Dendritic cell treated with granulocyte-macrophage colony-stimulating factor and Interleukin-4, amounts not matched to agents 40 ng/mL and 50 ng/mL, for 4 days (primary cell): ENCODE results near the gene RACK1.
"Not testable (repeated sequence)": the region's sequence is repeated elsewhere in the genome, so short reads cannot be mapped to it uniquely, and the experiment has no call there.

ENCODE experiments used
- H3K27ac Mint-ChIP-seq: one replicate; pipeline ENCODE4 v1.8.0; 2022; ENCODE audit warnings: mild to moderate bottlenecking, mixed read lengths
- H3K27me3 Mint-ChIP-seq: one replicate; pipeline ENCODE4 v1.8.0; 2022; ENCODE audit warnings: mild to moderate bottlenecking, mixed read lengths
- H3K36me3 Mint-ChIP-seq: one replicate; pipeline ENCODE4 v1.8.0; 2022; ENCODE audit warnings: low read depth, mixed read lengths
- H3K4me1 Mint-ChIP-seq: one replicate; pipeline ENCODE4 v1.8.0; 2022; ENCODE audit warnings: low read depth, mixed read lengths
- H3K4me3 Mint-ChIP-seq: one replicate; pipeline ENCODE4 v1.8.0; 2022; ENCODE audit warnings: mild to moderate bottlenecking, moderate library complexity, mixed read lengths
- H3K9me3 Mint-ChIP-seq: one replicate; pipeline ENCODE4 v1.8.0; 2022; ENCODE audit warnings: mixed read lengths
- intact Hi-C: fragments of 100-400 bp; cut with micrococcal nuclease; formaldehyde crosslinking; loops from one replicate; pipeline ENCODE4 v1.15.0; 2022

RACK1 gene

GRCh38 chr5:181219262-181220177 is 24.2 kb downstream of the RACK1 start:
- H3K4me3 Mint-ChIP-seq = peak overlapping the region; percentile 20
- intact Hi-C loops = loop anchor here (5.0 kb wide), 1 partner anchor 43 kb away; the partner anchor contains the start of gene TRIM52
- H3K27me3 Mint-ChIP-seq = peaks cover 21% of the 10 kb centered on the region
- H3K36me3 Mint-ChIP-seq = peaks cover 9% of the 10 kb centered on the region
- peaks cover 61% of the 10 kb centered on the region for H3K4me1 Mint-ChIP-seq
- peak overlapping the region; percentile 41 for H3K27ac Mint-ChIP-seq
- H3K9me3 Mint-ChIP-seq = no peaks in the 10 kb centered on the region

- intact Hi-C loops = no loop called here
- Mint-ChIP-seq H3K9me3 (no peaks in the 10 kb centered on the region), H3K27ac (peak overlapping the region; percentile 63), H3K4me3 (peak overlapping the region; percentile 69), H3K27me3 (peaks cover 21% of the 10 kb centered on the region), H3K4me1 (peaks cover 53% of the 10 kb centered on the region), H3K36me3 (peaks cover 7% of the 10 kb centered on the region)
Observed at GRCh38 chr5:181218795-181219124, 24.9 kb downstream of the RACK1 start.

GRCh38 chr5:181217803-181218062 is 26.0 kb downstream of the RACK1 start:
- intact Hi-C loops = no loop called here
- Mint-ChIP-seq H3K9me3 (no peaks in the 10 kb centered on the region), H3K36me3 (no peaks in the 10 kb centered on the region), H3K4me3 (peak overlapping the region; percentile 71), H3K4me1 (peaks cover 49% of the 10 kb centered on the region), H3K27ac (peak overlapping the region; percentile 47), H3K27me3 (peaks cover 26% of the 10 kb centered on the region)

DNA sequence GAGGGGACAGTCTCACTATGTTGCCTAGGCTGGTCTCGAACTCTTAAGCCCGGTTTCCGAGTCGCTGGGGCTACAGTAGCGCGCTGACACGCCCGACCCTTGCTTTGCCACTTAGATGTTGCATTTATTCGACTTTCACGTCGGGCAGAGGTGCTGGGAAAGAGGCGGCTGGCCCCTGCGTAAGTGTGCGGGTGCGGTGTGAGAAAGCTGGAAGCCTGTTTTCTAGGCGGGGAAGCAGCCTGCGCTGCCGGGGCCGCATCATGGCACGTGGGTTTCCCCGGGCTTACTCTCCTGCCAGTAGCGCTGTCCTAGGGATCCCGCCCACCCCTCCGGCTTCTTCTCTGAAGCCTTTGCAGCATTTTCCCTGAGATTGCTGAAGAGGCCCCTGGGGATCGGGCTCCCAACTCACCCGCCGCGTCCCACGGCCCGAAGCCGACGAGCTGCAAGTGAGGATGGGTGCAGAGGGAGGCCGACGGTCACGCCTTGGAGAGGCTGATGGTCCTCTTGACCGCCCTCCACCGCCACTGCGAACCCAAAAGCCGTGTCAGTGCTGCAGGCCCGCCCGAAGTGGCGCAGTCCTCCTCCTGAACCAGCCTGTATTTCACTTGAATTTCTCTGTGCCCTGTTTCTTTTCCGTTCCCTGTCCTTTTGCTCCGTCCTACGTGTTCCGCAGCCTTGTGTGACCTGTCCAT is 26.4 kb downstream of the RACK1 start:
- no peaks in the 10 kb centered on the region for H3K9me3 Mint-ChIP-seq
- H3K4me1 Mint-ChIP-seq = peaks cover 48% of the 10 kb centered on the region
- peak overlapping the region; percentile 47 for H3K27ac Mint-ChIP-seq
- peaks cover 26% of the 10 kb centered on the region for H3K27me3 Mint-ChIP-seq
- intact Hi-C loops = no loop called here
- H3K36me3 Mint-ChIP-seq = no peaks in the 10 kb centered on the region
- H3K4me3 Mint-ChIP-seq = peak overlapping the region; percentile 71

GRCh38 chr5:181215997-181216989 is 27.4 kb downstream of the RACK1 start:
- intact Hi-C loops = no loop called here
- H3K4me1 Mint-ChIP-seq = peaks cover 38% of the 10 kb centered on the region

DNA sequence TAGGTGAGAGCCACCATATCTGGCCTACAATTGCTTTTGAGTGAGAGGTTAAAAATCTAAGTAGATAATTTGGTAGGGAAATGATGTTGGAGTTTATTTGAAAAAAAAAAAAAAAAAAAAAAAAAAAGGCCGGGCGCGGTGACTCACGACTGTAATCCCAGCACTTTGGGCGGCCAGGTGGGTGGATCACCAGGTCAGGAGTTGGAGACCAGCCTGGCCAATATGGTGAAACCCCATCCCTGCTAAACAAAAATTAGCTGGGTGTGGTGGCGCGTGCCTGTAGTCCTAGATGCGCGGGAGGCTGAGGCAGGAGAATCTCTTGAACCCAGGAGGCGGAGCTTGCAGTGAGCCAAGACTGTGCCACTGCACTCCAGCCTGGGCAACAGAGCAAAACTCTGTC is 29.5 kb downstream of the RACK1 start:
- H3K27ac Mint-ChIP-seq, H3K4me3 Mint-ChIP-seq, H3K36me3 Mint-ChIP-seq, H3K9me3 Mint-ChIP-seq, intact Hi-C loops: not testable (repeated sequence)
- H3K27me3 Mint-ChIP-seq = peaks cover 23% of the 10 kb centered on the region
- peaks cover 25% of the 10 kb centered on the region for H3K4me1 Mint-ChIP-seq

More at GRCh38 chr5:181215997-181216989, 27.4 kb downstream of the RACK1 start:
- Mint-ChIP-seq H3K9me3 (no peaks in the 10 kb centered on the region), H3K4me3 (peak overlapping the region; percentile 61), H3K36me3 (no peaks in the 10 kb centered on the region), H3K27ac (peak overlapping the region; percentile 39), H3K27me3 (peaks cover 26% of the 10 kb centered on the region)

DNA sequence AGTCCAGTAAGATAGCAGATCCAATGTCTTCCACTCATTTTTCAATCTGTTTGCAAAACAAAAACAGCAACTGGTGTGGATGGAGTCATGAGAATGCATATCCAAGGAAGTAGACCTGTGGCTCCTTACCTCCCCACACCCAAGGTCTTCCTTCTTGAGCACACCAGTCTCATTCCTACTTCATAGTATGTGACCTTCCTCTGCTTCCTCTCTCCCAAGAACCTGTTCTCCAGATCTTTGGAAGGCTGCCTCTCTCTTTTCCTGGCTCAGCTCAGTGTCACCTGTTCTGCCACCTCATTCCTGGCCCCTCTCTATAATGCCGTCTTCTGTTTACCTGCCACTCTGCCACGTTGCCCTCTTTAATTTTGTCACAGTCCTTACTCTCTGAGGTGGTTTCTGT is 30.8 kb downstream of the RACK1 start:
- intact Hi-C loops = no loop called here
- Mint-ChIP-seq H3K27ac (no peak overlapping the region), H3K4me3 (no peak overlapping the region), H3K36me3 (no peaks in the 10 kb centered on the region), H3K27me3 (peaks cover 23% of the 10 kb centered on the region), H3K4me1 (peaks cover 21% of the 10 kb centered on the region), H3K9me3 (no peaks in the 10 kb centered on the region)

GRCh38 chr5:181212080-181212479 is 31.6 kb downstream of the RACK1 start:
- intact Hi-C loops = no loop called here
- H3K36me3 Mint-ChIP-seq = no peaks in the 10 kb centered on the region

DNA sequence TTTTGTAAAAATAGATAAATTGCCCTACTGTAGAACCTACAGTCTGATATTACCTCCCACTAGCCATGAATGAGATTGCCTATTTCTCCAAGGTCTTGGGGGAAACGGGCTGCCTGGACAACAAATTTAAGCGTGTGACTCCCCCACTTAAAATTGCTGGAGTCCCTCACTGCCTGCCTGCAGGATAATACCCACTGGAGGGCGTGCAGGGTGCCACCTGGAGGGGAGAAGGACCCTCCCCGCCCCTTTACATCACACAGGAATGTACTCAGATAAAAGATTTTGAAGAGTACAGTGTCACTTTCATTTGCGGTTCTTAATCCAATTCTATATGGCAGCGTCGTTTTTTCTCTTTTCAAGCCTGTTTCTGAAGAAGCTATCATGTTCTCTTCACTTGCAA is 32.5 kb downstream of the RACK1 start:
- Mint-ChIP-seq H3K36me3 (no peaks in the 10 kb centered on the region), H3K9me3 (no peaks in the 10 kb centered on the region), H3K4me3 (no peak overlapping the region), H3K4me1 (peaks cover 24% of the 10 kb centered on the region), H3K27me3 (peaks cover 12% of the 10 kb centered on the region), H3K27ac (no peak overlapping the region)
- intact Hi-C loops = no loop called here

More at GRCh38 chr5:181212080-181212479, 31.6 kb downstream of the RACK1 start:
- H3K4me1 Mint-ChIP-seq = peaks cover 21% of the 10 kb centered on the region
- H3K9me3 Mint-ChIP-seq = no peaks in the 10 kb centered on the region
- peaks cover 16% of the 10 kb centered on the region for H3K27me3 Mint-ChIP-seq
- H3K27ac Mint-ChIP-seq = no peak overlapping the region
- H3K4me3 Mint-ChIP-seq = no peak overlapping the region

DNA sequence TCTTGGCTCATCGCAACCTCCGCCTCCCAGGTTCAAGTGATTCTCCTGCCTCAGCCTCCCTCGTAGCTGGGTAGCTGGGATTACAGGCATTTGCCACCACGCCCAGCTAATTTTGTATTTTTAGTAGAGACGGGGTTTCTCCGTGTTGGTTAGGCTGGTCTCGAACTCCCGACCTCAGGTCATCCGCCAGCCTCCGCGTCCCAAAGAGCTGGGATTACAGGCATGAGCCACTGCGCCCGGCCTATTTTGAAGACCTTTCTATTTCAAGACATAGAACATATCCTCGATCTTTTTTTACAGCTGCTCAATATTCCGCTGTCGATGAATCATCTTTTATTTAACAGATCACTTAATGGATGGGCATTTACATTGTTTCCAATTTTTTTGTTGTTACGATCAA is 33.0 kb downstream of the RACK1 start:
- H3K27ac Mint-ChIP-seq, intact Hi-C loops: not testable (repeated sequence)

DNA sequence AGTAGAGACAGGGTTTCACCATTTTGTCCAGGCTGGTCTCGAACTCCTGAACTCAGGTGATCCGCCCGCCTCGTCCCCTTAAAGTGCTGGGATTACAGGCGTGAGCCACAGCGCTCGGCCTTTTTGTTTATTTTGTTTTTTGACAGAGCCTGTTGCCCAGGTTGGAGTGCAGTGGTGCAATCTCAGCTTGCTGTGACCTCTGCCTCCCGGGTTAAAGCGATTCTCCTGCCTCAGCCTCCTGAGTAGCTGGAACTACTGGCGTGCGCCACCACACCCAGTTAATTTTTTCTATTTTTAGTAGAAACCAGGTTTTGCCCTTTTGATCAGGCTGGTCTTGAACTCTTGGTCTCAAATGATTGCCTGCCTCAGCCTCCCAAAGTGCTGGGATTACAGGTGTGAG is 33.6 kb downstream of the RACK1 start:
- H3K9me3 Mint-ChIP-seq, H3K36me3 Mint-ChIP-seq, H3K4me3 Mint-ChIP-seq, H3K27ac Mint-ChIP-seq, intact Hi-C loops: not testable (repeated sequence)
- Mint-ChIP-seq H3K27me3 (peaks cover 16% of the 10 kb centered on the region), H3K4me1 (peaks cover 30% of the 10 kb centered on the region)

More for the DNA sequence above, 33.0 kb downstream of the RACK1 start:
- Mint-ChIP-seq H3K4me1 (peaks cover 27% of the 10 kb centered on the region), H3K27me3 (peaks cover 14% of the 10 kb centered on the region)
- not testable (repeated sequence) for H3K4me3 Mint-ChIP-seq, H3K9me3 Mint-ChIP-seq, H3K36me3 Mint-ChIP-seq

- Mint-ChIP-seq H3K4me1 (peaks cover 34% of the 10 kb centered on the region), H3K36me3 (peaks cover 10% of the 10 kb centered on the region), H3K27me3 (peaks cover 22% of the 10 kb centered on the region)
- not testable (repeated sequence) for H3K4me3 Mint-ChIP-seq, H3K27ac Mint-ChIP-seq, H3K9me3 Mint-ChIP-seq
- intact Hi-C loops = loop anchor here (5.0 kb wide), 1 partner anchor 37 kb away; no protein-coding TSS in a partner anchor
Observed at GRCh38 chr5:181209006-181209405, 34.7 kb downstream of the RACK1 start.

DNA sequence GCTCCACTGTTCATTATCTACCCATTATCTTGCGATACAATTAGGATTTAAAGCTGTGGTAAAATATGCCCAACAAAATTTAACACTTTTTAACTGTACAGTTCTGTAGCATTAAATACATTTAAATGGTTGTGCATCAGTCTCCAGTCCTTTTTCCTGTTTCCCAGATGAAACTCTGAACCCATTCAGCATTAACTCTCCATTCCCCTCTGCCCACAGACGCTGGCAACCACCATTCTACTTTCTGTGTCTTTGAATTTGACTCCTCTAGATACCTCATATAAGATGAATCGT is 35.8 kb downstream of the RACK1 start:
- Mint-ChIP-seq H3K27ac (no peak overlapping the region), H3K9me3 (no peaks in the 10 kb centered on the region), H3K36me3 (peaks cover 10% of the 10 kb centered on the region), H3K4me1 (peaks cover 45% of the 10 kb centered on the region), H3K27me3 (peaks cover 21% of the 10 kb centered on the region), H3K4me3 (no peak overlapping the region)
- intact Hi-C loops = loop anchor here (2.0 to 5.0 kb wide), 2 partner anchors 15 to 36 kb away; partner anchors contain the start of gene TRIM41
